SK-N-SH treated with all-trans-retinoic acid at 6 μM for 48 hours (cell line): ENCODE data around the gene AUTS2.

Source experiments
- ESRRG ChIP-seq: fragments of 250-450 bp; sonication (Bioruptor Pico); IDR thresholded peaks from 2 replicates; pipeline ENCODE4 v1.6.1; 2021; ENCODE audit warnings: mild to moderate bottlenecking
- GLIS3 ChIP-seq: fragments of 250-450 bp; sonication (Bioruptor Pico); IDR thresholded peaks from 2 replicates; pipeline ENCODE4 v1.5.0; 2020; ENCODE audit warnings: mild to moderate bottlenecking, moderate library complexity
- TCF4 ChIP-seq: fragments of 250-450 bp; sonication (Bioruptor Pico); IDR thresholded peaks from 2 replicates; pipeline ENCODE4 v1.8.0; 2021; ENCODE audit warnings: mild to moderate bottlenecking, moderate library complexity, borderline replicate concordance
- ZFP30 ChIP-seq: fragments of 450-650 bp; formaldehyde crosslinking; IDR thresholded peaks from 2 replicates; pipeline ENCODE4 v1.5.0; 2022; ENCODE audit warnings: mild to moderate bottlenecking, moderate library complexity
- ZNF565 ChIP-seq: fragments of 450-650 bp; formaldehyde crosslinking; conservative IDR thresholded peaks from 2 replicates; pipeline ENCODE4 v1.5.0; 2020; ENCODE audit warnings: low read depth, mild to moderate bottlenecking, moderate library complexity

GRCh38 chr7:70402069-70402468 is 803.8 kb downstream of the AUTS2 start:
- TF ChIP-seq GLIS3 (CRISPR knock-in tag): no peak
- TF ChIP-seq ZNF565: no peak
- TF ChIP-seq TCF4 (CRISPR knock-in tag): no peak
- no peak for TF ChIP-seq ZFP30 (CRISPR knock-in tag)
- no peak for TF ChIP-seq ESRRG
